GM23338 (cell line): ENCODE measurements around the gene OSBPL3.

Source experiments
- CTCF ChIP-seq, 2 experiments: fragments of 200-600 bp in 1 of 2; sonication (generic) in 1 of 2; conservative IDR thresholded peaks; 2 replicates each; pipeline versions ENCODE4 v1.5.1 to v1.6.1; 2016 to 2017; ENCODE audit warnings: antibody characterized with exemption in 2 of 2, low read depth in 2 of 2, mild to moderate bottlenecking in 2 of 2, moderate library complexity in 1 of 2
- ETS1 ChIP-seq: IDR thresholded peaks from 2 replicates; pipeline ENCODE4 v1.6.1; 2016; ENCODE audit warnings: antibody characterized with exemption
- EZH2 ChIP-seq: fragments of 200-600 bp; sonication (generic); IDR thresholded peaks from one replicate; pipeline ENCODE4 v1.8.0; 2017; ENCODE audit warnings: antibody characterized with exemption, mild to moderate bottlenecking, low read depth; ENCODE audit not compliant: unreplicated experiment
- EZH2phosphoT487 ChIP-seq: fragments of 200-600 bp; sonication (generic); IDR thresholded peaks from one replicate; pipeline ENCODE4 v1.8.1; 2018; ENCODE audit warnings: antibody characterized with exemption; ENCODE audit not compliant: unreplicated experiment
- POLR2AphosphoS5 ChIP-seq: IDR thresholded peaks from 2 replicates; pipeline ENCODE4 v1.6.1; 2016; ENCODE audit warnings: antibody characterized with exemption, low read depth
- REST ChIP-seq: IDR thresholded peaks from one replicate; pipeline ENCODE4 v1.6.1; 2018; ENCODE audit warnings: antibody characterized with exemption; ENCODE audit not compliant: unreplicated experiment

- TF ChIP-seq CTCF (conservative IDR thresholded peaks at IDR 0.05; ENCODE audit: low read depth in 2 of 2), result no peak
- TF ChIP-seq REST, result no peak
- no peak for TF ChIP-seq EZH2
- TF ChIP-seq POLR2AphosphoS5, result no peak
- no peak for TF ChIP-seq EZH2phosphoT487
- TF ChIP-seq ETS1, result no peak
Observed at GRCh38 chr7:24899161-24899560, 80.8 kb downstream of the OSBPL3 start.
